Measurements from ENCODE around the gene ZNF609. TPM values are rescaled to one million over a fixed set of nuclear protein-coding genes. Genes with fewer than 3 reads are reported as not detected.

The ZNF609 gene
- total RNA-seq, 5 donors from 2014 or later (not counting 1 experiment from before 2014, with no cell fraction given), result 52.7 to 81.8 (median 59.3) TPM

- 91% methylated on average over 4 of the region's 7 CpGs for WGBS (ENCODE audit: insufficient coverage)
- Histone ChIP-seq H3K36me3 (ENCODE audit: control insufficient read depth in 2 of 2, extremely low read depth in 1 of 2, insufficient read depth in 1 of 2, low read length in 1 of 2) (no peaks in the 10 kb centered on the region), H3K27me3 (replicated peaks in 1 of 2; ENCODE audit: control insufficient read depth in 2 of 2, extremely low read depth in 1 of 2, insufficient read depth in 2 of 2, low read length in 1 of 2) (peaks cover 0 to 30% of the 10 kb centered on the region in 2 experiments), H3K9me3 (no peaks in the 10 kb centered on the region), H3K4me1 (ENCODE audit: control insufficient read depth in 1 of 2, extremely low read depth in 1 of 2, insufficient read depth in 2 of 2, low read length in 2 of 2) (peaks cover 0 to 10% of the 10 kb centered on the region in 2 experiments), H3K4me3 (ENCODE audit: control insufficient read depth in 1 of 2, extremely low read depth in 1 of 2, low read length in 1 of 2) (no peak overlapping the region), H3K27ac (ENCODE audit: low read length) (no peak overlapping the region)
- DNase-seq (no peak), ATAC-seq (replicated peaks in 1 of 4) (no peak)
- H3K36me3 Mint-ChIP-seq, result no peaks in the 10 kb centered on the region
- H3K4me1 Mint-ChIP-seq, result peaks cover 8 to 13% (median 11%) of the 10 kb centered on the region in 3 donors
- no peaks in the 10 kb centered on the region for H3K9me3 Mint-ChIP-seq
- no peak overlapping the region for H3K4me3 Mint-ChIP-seq
- H3K27me3 Mint-ChIP-seq, result peaks cover 0 to 3% of the 10 kb centered on the region in 2 donors
- no peak overlapping the region for H3K27ac Mint-ChIP-seq
- ChIA-PET POLR2A (no interaction called here), CTCF (interaction anchor here (0.6 to 4.8 kb wide), 6 partner anchors 46 to 178 kb away, joined by 3 to 18 read pairs (median 4); no protein-coding TSS in a partner anchor)
Measured at GRCh38 chr15:64732156-64732860, 271.9 kb downstream of the ZNF609 start.

Other genes with a start within 250 kb of the ZNF609 start
- gene CSNK1G1, start 104.4 kb upstream of the ZNF609 start, total RNA-seq, result 10 to 100 TPM; 22.3 to 25.6 (median 23.6) TPM
- 1 to 10 TPM in 4 of 5 donors, under 1 TPM in 1; 0.96 to 2.4 (median 1.6) TPM for gene PCLAF, start 79.1 kb upstream of the ZNF609 start, total RNA-seq
- gene TRIP4, start 72.7 kb upstream of the ZNF609 start, total RNA-seq, result 10 to 100 TPM; 17.3 to 24.5 (median 21.7) TPM